Lower lobe of right lung (tissue), 2 donors: Measurements from ENCODE around the gene NEU4. TPM values are rescaled to one million over a fixed set of nuclear protein-coding genes. Genes with fewer than 3 reads are reported as not detected.
A peak's percentile ranks its signal among the peaks of the same experiment; 100 is the strongest.

Experiments used
- ATAC-seq, 2 donors: fragments of 200-7000 bp; cut with Tn5 transposase; one replicate each; pipeline ENCODE4 v1.9.1; 2020 to 2022; ENCODE audit warnings: mild to moderate bottlenecking in 2 of 2, moderate library complexity in 2 of 2
- DNase-seq: peaks from one replicate; pipeline ENCODE4 v3.0.0-alpha.2; 2020
- H3K27ac ChIP-seq: fragments of 200-600 bp; one replicate; pipeline ENCODE4 v1.8.0; 2022
- H3K27me3 ChIP-seq: fragments of 200-600 bp; one replicate; pipeline ENCODE4 v1.8.0; 2022; ENCODE audit warnings: low read depth
- H3K36me3 ChIP-seq: fragments of 200-600 bp; one replicate; pipeline ENCODE4 v1.8.0; 2022; ENCODE audit warnings: mild to moderate bottlenecking
- H3K4me1 ChIP-seq: fragments of 200-600 bp; one replicate; pipeline ENCODE4 v1.8.0; 2022
- H3K4me3 ChIP-seq: fragments of 200-600 bp; one replicate; pipeline ENCODE4 v1.8.0; 2022; ENCODE audit warnings: mild to moderate bottlenecking
- H3K9me3 ChIP-seq: fragments of 200-600 bp; one replicate; pipeline ENCODE4 v1.8.0; 2022
- intact Hi-C: fragments of 100-400 bp; cut with DNase I; formaldehyde crosslinking; loops from one replicate; pipeline ENCODE4 v1.11.0; 2022
- total RNA-seq: library from RNA; stranded (reverse); fragmentation: NEBNext Ultra II Directional; extraction: Animal tissue kit (Norgen Biotek cat#: 25700); gene quantifications from one replicate; pipeline ENCODE4 v1.2.1, GENCODE V29; 2021
- TF ChIP-seq, protein P1 (sequence below): fragments of 200-600 bp; IDR thresholded peaks from one replicate; pipeline ENCODE4 v1.8.0; 2022; ENCODE audit warnings: antibody characterized with exemption, mild to moderate bottlenecking
- donor health status: DM: no; HTN: yes; CAD: no; lungs with severe emphysema.

The NEU4 gene
- total RNA-seq, 1 donor from 2014 or later: not detected

DNA sequence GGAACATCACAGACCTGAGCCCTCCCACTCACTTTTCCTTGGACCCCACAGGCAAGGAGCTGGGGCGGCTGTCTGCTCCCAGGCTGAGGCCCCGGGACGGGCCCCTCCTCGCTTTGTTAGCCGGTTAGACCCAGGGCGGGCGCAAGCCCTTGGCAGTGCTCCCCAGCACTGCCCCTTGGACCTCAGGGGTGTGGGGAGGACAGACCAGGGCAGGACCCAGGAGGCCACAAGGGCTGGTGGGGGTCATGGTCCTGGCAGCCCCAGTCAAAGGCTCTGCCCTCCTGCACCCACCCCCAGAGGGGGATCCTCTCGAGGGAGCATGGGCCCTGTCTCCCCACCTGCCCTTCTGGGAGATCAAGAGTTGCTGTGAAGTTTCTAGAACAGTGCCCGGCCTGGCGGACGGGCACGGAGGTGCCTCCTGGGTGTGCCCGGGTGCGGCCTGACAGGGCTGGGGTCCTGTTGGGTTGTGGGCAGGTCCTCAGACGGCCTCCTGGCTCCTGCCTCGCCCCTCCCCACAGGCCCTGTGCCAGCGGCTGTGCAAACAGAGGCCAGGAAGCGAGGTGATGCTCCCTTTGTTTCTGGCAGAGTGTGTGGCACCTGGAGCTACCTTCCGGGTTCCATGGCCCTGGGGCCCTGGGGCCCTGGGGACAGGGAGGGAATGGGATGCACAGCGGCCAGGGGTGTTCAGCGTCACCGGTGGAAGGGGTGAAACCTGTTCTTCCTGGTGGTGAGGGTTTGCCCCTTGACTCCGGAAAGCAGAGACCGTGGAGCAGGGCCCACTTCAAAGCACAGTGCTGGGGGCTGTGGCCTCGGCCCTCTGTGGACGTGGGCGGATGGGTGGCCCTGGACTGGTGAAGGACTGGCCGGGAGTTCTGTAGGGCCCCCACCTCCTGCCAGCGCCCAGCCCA, 35.2 kb upstream of the NEU4 start:
- Histone ChIP-seq H3K4me1 (peaks cover 5% of the 10 kb centered on the region), H3K27me3 (peaks cover 41% of the 10 kb centered on the region), H3K36me3 (no peaks in the 10 kb centered on the region), H3K9me3 (no peaks in the 10 kb centered on the region), H3K27ac (no peak overlapping the region), H3K4me3 (no peak overlapping the region)
- intact Hi-C loops: no loop called here
- TF ChIP-seq, protein P1, sequence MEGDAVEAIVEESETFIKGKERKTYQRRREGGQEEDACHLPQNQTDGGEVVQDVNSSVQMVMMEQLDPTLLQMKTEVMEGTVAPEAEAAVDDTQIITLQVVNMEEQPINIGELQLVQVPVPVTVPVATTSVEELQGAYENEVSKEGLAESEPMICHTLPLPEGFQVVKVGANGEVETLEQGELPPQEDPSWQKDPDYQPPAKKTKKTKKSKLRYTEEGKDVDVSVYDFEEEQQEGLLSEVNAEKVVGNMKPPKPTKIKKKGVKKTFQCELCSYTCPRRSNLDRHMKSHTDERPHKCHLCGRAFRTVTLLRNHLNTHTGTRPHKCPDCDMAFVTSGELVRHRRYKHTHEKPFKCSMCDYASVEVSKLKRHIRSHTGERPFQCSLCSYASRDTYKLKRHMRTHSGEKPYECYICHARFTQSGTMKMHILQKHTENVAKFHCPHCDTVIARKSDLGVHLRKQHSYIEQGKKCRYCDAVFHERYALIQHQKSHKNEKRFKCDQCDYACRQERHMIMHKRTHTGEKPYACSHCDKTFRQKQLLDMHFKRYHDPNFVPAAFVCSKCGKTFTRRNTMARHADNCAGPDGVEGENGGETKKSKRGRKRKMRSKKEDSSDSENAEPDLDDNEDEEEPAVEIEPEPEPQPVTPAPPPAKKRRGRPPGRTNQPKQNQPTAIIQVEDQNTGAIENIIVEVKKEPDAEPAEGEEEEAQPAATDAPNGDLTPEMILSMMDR: no peak
- DNase-seq (peak; percentile 50), ATAC-seq (peak in 1 of 2 donors; percentile 2)

DNA sequence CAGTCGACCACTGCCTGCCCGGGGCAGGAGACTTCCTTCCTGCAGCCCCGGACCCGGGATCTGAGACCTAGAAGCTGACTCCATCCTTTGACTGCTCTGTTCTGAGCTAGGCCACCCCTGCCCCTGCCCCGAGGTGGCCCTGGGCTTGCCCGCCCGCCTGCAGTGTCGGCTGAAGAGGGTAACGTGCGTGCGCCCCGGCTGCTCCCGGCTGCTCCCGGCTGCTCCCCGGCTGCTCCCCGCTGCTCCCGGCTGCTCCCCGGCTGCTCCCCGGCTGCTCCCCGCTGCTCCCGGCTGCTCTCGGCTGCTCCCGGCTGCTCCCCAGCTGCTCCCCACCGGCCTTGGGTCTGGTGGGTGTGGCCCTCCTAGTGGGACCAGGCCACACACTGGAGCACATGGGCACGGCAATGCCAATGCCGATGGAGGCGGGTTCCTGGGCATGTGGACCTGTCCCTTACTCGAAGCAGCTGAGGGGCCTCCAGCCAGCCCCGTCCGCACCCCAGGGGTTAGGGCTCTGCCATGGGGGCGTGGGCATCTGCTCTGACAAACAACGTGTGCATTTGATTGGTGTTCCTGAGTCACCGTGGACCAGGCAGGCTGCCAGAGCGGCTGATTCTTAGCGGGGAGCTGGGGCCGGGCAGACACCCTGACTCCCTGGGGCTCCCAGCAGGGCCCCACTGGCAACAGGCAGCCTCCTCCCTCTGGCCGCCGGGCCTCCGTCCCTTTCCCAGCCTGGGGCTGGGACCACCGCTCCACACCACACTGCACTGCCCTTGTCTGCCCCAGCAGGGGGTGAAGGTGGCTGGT, 34.4 kb upstream of the NEU4 start:
- H3K27me3 ChIP-seq: peaks cover 41% of the 10 kb centered on the region
- H3K27ac ChIP-seq: no peak overlapping the region
- peaks cover 5% of the 10 kb centered on the region for H3K4me1 ChIP-seq
- no peaks in the 10 kb centered on the region for H3K36me3 ChIP-seq
- H3K9me3 ChIP-seq: no peaks in the 10 kb centered on the region
- TF ChIP-seq, protein P1: no peak
- intact Hi-C loops: no loop called here
- no peak overlapping the region for H3K4me3 ChIP-seq
- ATAC-seq (no peak), DNase-seq (no peak)

- intact Hi-C loops: no loop called here
- no peaks in the 10 kb centered on the region for H3K36me3 ChIP-seq
- peaks cover 41% of the 10 kb centered on the region for H3K27me3 ChIP-seq
- TF ChIP-seq, protein P1: no peak
- H3K4me1 ChIP-seq: peaks cover 5% of the 10 kb centered on the region
- ATAC-seq: peak in 1 of 2 donors; percentile 4
- no peak overlapping the region for H3K27ac ChIP-seq
- no peak for DNase-seq
- no peaks in the 10 kb centered on the region for H3K9me3 ChIP-seq
- no peak overlapping the region for H3K4me3 ChIP-seq
These were observed 33.5 kb upstream of the NEU4 start for GRCh38 chr2:241775223-241776177.

- intact Hi-C loops: no loop called here
- no peak within 1 kb of the TSS for H3K27ac ChIP-seq
- DNase-seq (no peak), ATAC-seq (no peak)
- TF ChIP-seq, protein P1: no peak
- peaks cover 41% of the 10 kb centered on the region for H3K27me3 ChIP-seq
- no peak within 1 kb of the TSS for H3K4me3 ChIP-seq
- H3K4me1 ChIP-seq: peaks cover 5% of the 10 kb centered on the region
- H3K36me3 ChIP-seq: no peaks in the 10 kb centered on the region
- H3K9me3 ChIP-seq: no peaks in the 10 kb centered on the region
These were observed 32.4 kb upstream of the NEU4 start, which contains the start of gene GAL3ST2 for GRCh38 chr2:241776336-241777169. Gene GAL3ST2, plus strand, starts transcription at chr2:241776822. Its CDS starts 134 bp downstream, at chr2:241776956.
